Measurements from ENCODE around the gene LRRC4B. TPM values are rescaled to one million over a fixed set of nuclear protein-coding genes. Genes with fewer than 3 reads are reported as not detected.

LRRC4B gene
- total and polyA plus RNA-seq, 3 donors from 2014 or later: 2.8 to 10.1 (median 5.7) TPM

DNA sequence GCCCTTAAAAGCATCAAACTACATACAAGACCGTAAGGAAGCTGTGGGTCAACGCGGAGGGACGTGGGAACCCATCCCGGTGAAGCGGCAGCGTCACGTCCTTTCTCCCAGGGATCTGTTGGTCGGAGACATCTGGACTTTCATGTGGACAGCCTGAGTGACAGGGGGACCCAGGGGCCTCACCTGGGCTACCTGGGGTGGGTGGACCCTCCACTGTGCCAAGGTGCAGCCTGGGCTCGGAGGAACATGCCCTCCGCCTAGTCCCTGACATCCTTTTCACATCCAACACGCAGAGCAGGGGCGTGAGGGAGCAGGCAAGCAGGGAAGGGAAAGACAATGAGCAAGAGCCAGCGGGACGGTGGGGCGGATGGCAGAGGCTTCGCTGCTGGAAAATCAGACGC lies 77.8 kb downstream of the LRRC4B start:
- TF ChIP-seq, protein P1, sequence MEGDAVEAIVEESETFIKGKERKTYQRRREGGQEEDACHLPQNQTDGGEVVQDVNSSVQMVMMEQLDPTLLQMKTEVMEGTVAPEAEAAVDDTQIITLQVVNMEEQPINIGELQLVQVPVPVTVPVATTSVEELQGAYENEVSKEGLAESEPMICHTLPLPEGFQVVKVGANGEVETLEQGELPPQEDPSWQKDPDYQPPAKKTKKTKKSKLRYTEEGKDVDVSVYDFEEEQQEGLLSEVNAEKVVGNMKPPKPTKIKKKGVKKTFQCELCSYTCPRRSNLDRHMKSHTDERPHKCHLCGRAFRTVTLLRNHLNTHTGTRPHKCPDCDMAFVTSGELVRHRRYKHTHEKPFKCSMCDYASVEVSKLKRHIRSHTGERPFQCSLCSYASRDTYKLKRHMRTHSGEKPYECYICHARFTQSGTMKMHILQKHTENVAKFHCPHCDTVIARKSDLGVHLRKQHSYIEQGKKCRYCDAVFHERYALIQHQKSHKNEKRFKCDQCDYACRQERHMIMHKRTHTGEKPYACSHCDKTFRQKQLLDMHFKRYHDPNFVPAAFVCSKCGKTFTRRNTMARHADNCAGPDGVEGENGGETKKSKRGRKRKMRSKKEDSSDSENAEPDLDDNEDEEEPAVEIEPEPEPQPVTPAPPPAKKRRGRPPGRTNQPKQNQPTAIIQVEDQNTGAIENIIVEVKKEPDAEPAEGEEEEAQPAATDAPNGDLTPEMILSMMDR (IDR thresholded peaks at IDR 0.05): no peak
- no peak for TF ChIP-seq POLR2A (IDR thresholded peaks at IDR 0.05)
- H3K4me3 ChIP-seq: no peak overlapping the region
- WGBS, 2 donors: 71 to 74% methylated on average over 14 to 18 of the region's 18 CpGs
- intact Hi-C loops (cut with DNase I; ENCODE audit: low total_unique reads): no loop called here
- no peaks in the 10 kb centered on the region for H3K4me1 ChIP-seq
- no peaks in the 10 kb centered on the region for H3K27me3 ChIP-seq
- no peaks in the 10 kb centered on the region for H3K9me3 ChIP-seq
- no peak overlapping the region for H3K27ac ChIP-seq
- no peaks in the 10 kb centered on the region for H3K36me3 ChIP-seq (ENCODE audit: low read depth, missing control alignments)
- no peak for DNase-seq

DNA sequence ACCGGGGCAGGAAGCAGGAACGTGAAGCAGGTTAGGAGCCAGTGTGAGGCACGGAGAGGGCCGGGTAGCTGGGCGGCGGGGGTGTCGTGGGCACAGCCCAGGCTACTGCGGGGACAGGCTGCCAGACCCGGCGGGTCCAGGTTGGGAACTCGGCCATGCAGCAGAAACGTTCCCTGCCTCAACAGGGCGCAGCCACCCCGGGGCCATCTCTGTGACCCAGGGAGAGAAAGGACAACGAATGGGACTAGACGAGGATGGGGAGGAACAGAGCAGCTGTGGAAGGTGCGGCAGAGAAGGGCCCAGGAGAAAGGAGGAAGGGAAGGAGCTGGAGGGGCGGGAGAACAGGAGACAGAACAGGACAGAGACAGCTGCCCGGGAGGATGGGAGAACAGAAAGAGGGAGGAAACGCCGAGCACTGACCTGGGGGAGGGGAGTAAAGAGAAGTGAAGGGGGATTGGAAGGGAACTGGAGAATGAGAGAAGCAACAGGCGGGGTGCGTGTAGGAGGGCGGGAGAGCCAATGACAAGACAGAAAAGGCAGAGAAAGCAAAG lies 78.7 kb downstream of the LRRC4B start:
- no peak overlapping the region for H3K27ac ChIP-seq
- no peaks in the 10 kb centered on the region for H3K4me1 ChIP-seq
- intact Hi-C loops (cut with DNase I; ENCODE audit: low total_unique reads): no loop called here
- no peak for DNase-seq
- H3K36me3 ChIP-seq (ENCODE audit: low read depth, missing control alignments): no peaks in the 10 kb centered on the region
- H3K4me3 ChIP-seq: no peak overlapping the region
- no peaks in the 10 kb centered on the region for H3K27me3 ChIP-seq
- H3K9me3 ChIP-seq: no peaks in the 10 kb centered on the region
- 35 to 46% methylated on average over 24 of the region's 24 CpGs for WGBS, 2 donors
- TF ChIP-seq POLR2A (IDR thresholded peaks at IDR 0.05): no peak
- TF ChIP-seq, protein P1 (IDR thresholded peaks at IDR 0.05): no peak

DNA sequence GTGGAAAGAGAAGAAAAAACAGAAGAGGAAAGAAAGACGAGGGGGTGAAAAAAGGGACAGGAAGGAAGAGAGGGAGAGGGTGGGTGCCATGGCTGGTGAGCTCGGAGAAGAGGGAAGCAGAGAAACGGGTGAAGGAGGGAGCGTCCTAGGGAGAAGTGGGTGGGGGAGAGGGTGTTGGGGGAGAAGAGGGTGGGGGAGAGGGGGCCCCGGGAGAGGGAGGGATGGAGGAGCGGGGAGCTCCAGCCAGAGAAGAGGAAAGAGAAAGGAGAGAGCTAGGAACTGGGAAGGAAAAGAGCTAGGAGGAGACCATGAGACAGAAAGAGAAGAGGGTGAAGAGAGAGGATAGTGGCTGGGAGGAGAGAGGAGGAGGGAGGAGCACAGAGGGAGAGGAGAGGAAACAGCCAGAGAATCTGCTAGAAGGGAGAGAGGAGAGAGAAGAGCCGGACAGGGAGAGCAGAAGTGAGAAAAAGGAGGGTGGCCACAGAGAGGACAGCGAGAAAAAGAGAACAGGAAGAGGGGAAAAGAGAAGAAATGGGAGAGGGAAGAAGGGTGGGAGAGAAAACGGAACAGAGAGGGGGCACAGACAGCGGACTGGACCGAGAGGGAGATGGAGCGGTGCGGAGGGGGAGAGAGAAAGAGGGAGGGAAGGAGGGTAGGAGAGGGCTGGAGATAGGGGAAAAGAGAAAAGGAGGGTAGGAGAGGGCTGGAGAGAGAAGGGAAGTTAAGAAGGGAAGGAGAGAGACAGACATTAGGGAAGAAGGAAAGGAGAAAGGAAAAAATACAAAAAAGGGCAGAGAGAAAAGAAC lies 79.6 kb downstream of the LRRC4B start:
- intact Hi-C loops (cut with DNase I; ENCODE audit: low total_unique reads): no loop called here
- no peaks in the 10 kb centered on the region for H3K36me3 ChIP-seq (ENCODE audit: low read depth, missing control alignments)
- DNase-seq: no peak
- H3K27me3 ChIP-seq: no peaks in the 10 kb centered on the region
- H3K27ac ChIP-seq: no peak overlapping the region
- no peaks in the 10 kb centered on the region for H3K4me1 ChIP-seq
- 16 to 30% methylated on average over 13 of the region's 13 CpGs for WGBS, 2 donors
- TF ChIP-seq POLR2A (IDR thresholded peaks at IDR 0.05): no peak
- TF ChIP-seq, protein P1 (IDR thresholded peaks at IDR 0.05): no peak
- no peaks in the 10 kb centered on the region for H3K9me3 ChIP-seq
- no peak overlapping the region for H3K4me3 ChIP-seq

- intact Hi-C loops (cut with DNase I; ENCODE audit: low total_unique reads): no loop called here
Measured at GRCh38 chr19:50486823-50487515, 81.3 kb downstream of the LRRC4B start.

More at GRCh38 chr19:50486823-50487515, 81.3 kb downstream of the LRRC4B start:
- WGBS, 2 donors: 62 to 75% methylated on average over 18 of the region's 18 CpGs
- Histone ChIP-seq H3K9me3 (no peaks in the 10 kb centered on the region), H3K4me3 (no peak overlapping the region), H3K4me1 (no peaks in the 10 kb centered on the region), H3K27me3 (no peaks in the 10 kb centered on the region), H3K36me3 (ENCODE audit: low read depth, missing control alignments) (no peaks in the 10 kb centered on the region), H3K27ac (no peak overlapping the region)
- peak; percentile 75 for DNase-seq
- no peak for TF ChIP-seq POLR2A (IDR thresholded peaks at IDR 0.05)
- TF ChIP-seq, protein P1 (IDR thresholded peaks at IDR 0.05): peak in 2 of 3 experiments; percentile 21 to 60
